Measurements from ENCODE around the gene THAP3.

- TF ChIP-seq EZH2 (IDR thresholded peaks at IDR 0.05; ENCODE audit: low read depth) (no peak), CTCF (conservative IDR thresholded peaks at IDR 0.05) (no peak)
These were observed 50.1 kb downstream of the THAP3 start for GRCh38 chr1:6674771-6675170.

Measured in PC-9 (cell line).